MM.1S (cell line): ENCODE measurements around the gene LGALS14.
"Not testable (repeated sequence)": the region's sequence is repeated elsewhere in the genome, so short reads cannot be mapped to it uniquely, and the experiment has no call there.

Experiments used
- DNase-seq: peaks from one replicate; pipeline ENCODE4 v3.0.0-alpha.2; 2015
- H2AFZ ChIP-seq: fragments of 300-600 bp; sonication (generic); 2 replicates; pipeline ENCODE4 v1.6.0; 2016; ENCODE audit warnings: antibody characterized with exemption, low read length
- H3F3A ChIP-seq: fragments of 300-600 bp; sonication (generic); 2 replicates; pipeline ENCODE4 v1.6.1; 2016; ENCODE audit warnings: mild to moderate bottlenecking, antibody characterized with exemption, low read length, moderate library complexity, mixed read lengths; ENCODE audit not compliant: insufficient read depth
- H3K27ac ChIP-seq: fragments of 300-600 bp; sonication (generic); 2 replicates; pipeline ENCODE4 v1.5.1; 2016; ENCODE audit warnings: mild to moderate bottlenecking, low read length
- H3K27me3 ChIP-seq: fragments of 300-600 bp; sonication (generic); replicated peaks from 2 replicates; pipeline ENCODE4 v1.6.0; 2016; ENCODE audit warnings: low read length; ENCODE audit not compliant: insufficient read depth
- H3K36me3 ChIP-seq: fragments of 300-600 bp; sonication (generic); replicated peaks from 2 replicates; pipeline ENCODE4 v1.6.1; 2016; ENCODE audit warnings: mild to moderate bottlenecking, low read length, mixed read lengths; ENCODE audit not compliant: insufficient read depth
- H3K4me1 ChIP-seq: fragments of 300-600 bp; sonication (generic); 2 replicates; pipeline ENCODE4 v1.6.1; 2016; ENCODE audit warnings: low read length, mixed read lengths
- H3K4me2 ChIP-seq: fragments of 300-600 bp; sonication (generic); 2 replicates; pipeline ENCODE4 v1.6.0; 2016; ENCODE audit warnings: low read depth, low read length
- H3K4me3 ChIP-seq: fragments of 300-600 bp; sonication (generic); 2 replicates; pipeline ENCODE4 v1.5.1; 2016; ENCODE audit warnings: low read length, mixed read lengths
- H3K79me2 ChIP-seq: fragments of 300-600 bp; sonication (generic); 2 replicates; pipeline ENCODE4 v1.6.1; 2016; ENCODE audit warnings: mixed run types, low read length, mixed read lengths
- H3K9ac ChIP-seq: fragments of 300-600 bp; sonication (generic); 2 replicates; pipeline ENCODE4 v1.6.1; 2016; ENCODE audit warnings: low read length, mixed read lengths
- H3K9me2 ChIP-seq: fragments of 300-600 bp; sonication (generic); replicated peaks from 2 replicates; pipeline ENCODE4 v1.6.1; 2016; ENCODE audit warnings: mild to moderate bottlenecking, low read length, mixed read lengths; ENCODE audit not compliant: insufficient read depth
- H3K9me3 ChIP-seq: fragments of 300-600 bp; sonication (generic); replicated peaks from 2 replicates; pipeline ENCODE4 v1.6.1; 2016; ENCODE audit warnings: mild to moderate bottlenecking, low read length, mixed read lengths; ENCODE audit not compliant: insufficient read depth
- H4K20me1 ChIP-seq: fragments of 300-600 bp; sonication (generic); 2 replicates; pipeline ENCODE4 v1.6.1; 2016; ENCODE audit warnings: mild to moderate bottlenecking, low read length, moderate library complexity, mixed read lengths; ENCODE audit not compliant: insufficient read depth
- EZH2 ChIP-seq: fragments of 300-600 bp; sonication (generic); optimal IDR thresholded peaks from 2 replicates; pipeline ENCODE3; 2017; ENCODE audit warnings: low read depth, mild to moderate bottlenecking, antibody characterized with exemption, low read length, mixed read lengths
- EZH2phosphoT487 ChIP-seq: fragments of 300-600 bp; sonication (generic); IDR thresholded peaks from 2 replicates; pipeline ENCODE4 v1.6.1; 2018; ENCODE audit warnings: antibody characterized with exemption, low read length
- TF ChIP-seq, protein P1 (sequence below): fragments of 300-600 bp; sonication (generic); IDR thresholded peaks from 2 replicates; pipeline ENCODE4 v1.5.1; 2016; ENCODE audit warnings: antibody characterized with exemption, low read length, mixed read lengths

Gene LGALS14

DNA sequence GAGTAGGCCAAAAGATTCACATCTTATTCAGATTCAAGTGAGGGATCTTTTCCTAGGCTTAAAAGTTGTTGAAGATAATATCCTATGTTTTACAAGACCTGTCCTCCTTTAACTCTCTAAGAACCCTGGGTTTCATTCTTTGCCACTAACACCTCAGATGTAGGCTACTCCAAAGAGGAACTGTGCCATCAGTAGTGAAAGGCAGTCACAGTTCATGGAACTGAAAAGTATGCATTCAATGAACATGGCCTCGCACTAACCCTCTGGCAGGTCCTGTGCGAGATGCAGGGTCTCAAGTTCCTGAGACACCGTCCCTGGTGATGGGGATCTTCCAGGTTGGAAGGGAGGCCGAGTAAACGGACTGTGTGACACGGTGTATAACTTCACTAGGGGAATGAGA, 4.3 kb downstream of the LGALS14 start:
- H3K27ac ChIP-seq = no peak overlapping the region
- DNase-seq = no peak
- H3K9me2 ChIP-seq = no peaks in the 10 kb centered on the region
- no peak overlapping the region for H3K9ac ChIP-seq
- no peak overlapping the region for H3K4me3 ChIP-seq
- H3K36me3 ChIP-seq = no peaks in the 10 kb centered on the region
- H3K79me2 ChIP-seq = no peaks in the 10 kb centered on the region
- H4K20me1 ChIP-seq = no peaks in the 10 kb centered on the region
- H3K4me1 ChIP-seq = peaks cover 16% of the 10 kb centered on the region
- no peak overlapping the region for H2AFZ ChIP-seq
- H3K4me2 ChIP-seq = no peak overlapping the region
- no peaks in the 10 kb centered on the region for H3K9me3 ChIP-seq
- H3K27me3 ChIP-seq = no peaks in the 10 kb centered on the region
- peaks cover 6% of the 10 kb centered on the region for H3F3A ChIP-seq
- TF ChIP-seq, protein P1, sequence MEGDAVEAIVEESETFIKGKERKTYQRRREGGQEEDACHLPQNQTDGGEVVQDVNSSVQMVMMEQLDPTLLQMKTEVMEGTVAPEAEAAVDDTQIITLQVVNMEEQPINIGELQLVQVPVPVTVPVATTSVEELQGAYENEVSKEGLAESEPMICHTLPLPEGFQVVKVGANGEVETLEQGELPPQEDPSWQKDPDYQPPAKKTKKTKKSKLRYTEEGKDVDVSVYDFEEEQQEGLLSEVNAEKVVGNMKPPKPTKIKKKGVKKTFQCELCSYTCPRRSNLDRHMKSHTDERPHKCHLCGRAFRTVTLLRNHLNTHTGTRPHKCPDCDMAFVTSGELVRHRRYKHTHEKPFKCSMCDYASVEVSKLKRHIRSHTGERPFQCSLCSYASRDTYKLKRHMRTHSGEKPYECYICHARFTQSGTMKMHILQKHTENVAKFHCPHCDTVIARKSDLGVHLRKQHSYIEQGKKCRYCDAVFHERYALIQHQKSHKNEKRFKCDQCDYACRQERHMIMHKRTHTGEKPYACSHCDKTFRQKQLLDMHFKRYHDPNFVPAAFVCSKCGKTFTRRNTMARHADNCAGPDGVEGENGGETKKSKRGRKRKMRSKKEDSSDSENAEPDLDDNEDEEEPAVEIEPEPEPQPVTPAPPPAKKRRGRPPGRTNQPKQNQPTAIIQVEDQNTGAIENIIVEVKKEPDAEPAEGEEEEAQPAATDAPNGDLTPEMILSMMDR = no peak
- no peak for TF ChIP-seq EZH2phosphoT487
- no peak for TF ChIP-seq EZH2

- DNase-seq = no peak
- Histone ChIP-seq H3K27ac (no peak overlapping the region), H3K9me2 (no peaks in the 10 kb centered on the region), H3K36me3 (no peaks in the 10 kb centered on the region), H3F3A (peaks cover 5% of the 10 kb centered on the region), H3K9me3 (no peaks in the 10 kb centered on the region), H3K79me2 (no peaks in the 10 kb centered on the region), H3K4me3 (no peak overlapping the region), H3K27me3 (no peaks in the 10 kb centered on the region), H3K4me1 (peaks cover 10% of the 10 kb centered on the region), H4K20me1 (no peaks in the 10 kb centered on the region), H3K9ac (no peak overlapping the region), H3K4me2 (no peak overlapping the region), H2AFZ (no peak overlapping the region)
- no peak for TF ChIP-seq EZH2
- TF ChIP-seq EZH2phosphoT487 = no peak
- TF ChIP-seq, protein P1 = no peak
Measured at GRCh38 chr19:39709026-39709872, 5.0 kb downstream of the LGALS14 start.

DNA sequence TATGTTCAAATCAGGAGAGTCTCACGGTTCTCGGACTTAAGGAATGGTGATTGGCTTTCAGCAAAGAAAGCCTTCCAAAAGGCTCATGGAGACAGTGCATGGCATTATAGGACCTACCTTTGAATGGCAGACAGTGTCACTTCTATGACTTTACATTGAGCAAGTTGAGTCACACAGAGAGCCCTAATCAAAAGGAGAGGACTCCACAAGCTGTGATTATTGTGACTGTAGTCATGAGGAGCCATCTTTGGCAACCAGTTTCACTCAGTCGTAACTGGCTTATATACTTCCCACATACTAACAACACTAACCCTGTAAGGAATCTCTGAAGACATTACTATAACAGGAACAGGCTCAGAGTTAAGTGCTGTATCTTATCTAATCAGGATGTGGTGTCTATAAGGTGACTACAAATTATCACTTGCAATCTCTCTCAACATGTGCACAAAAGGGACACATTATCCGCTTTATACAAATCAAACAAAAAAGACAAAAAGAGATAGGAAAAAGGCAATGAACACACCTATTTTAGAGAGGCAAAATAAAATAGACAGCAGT, 6.1 kb downstream of the LGALS14 start:
- Histone ChIP-seq H3F3A (no peaks in the 10 kb centered on the region), H3K9me3 (no peaks in the 10 kb centered on the region), H4K20me1 (no peaks in the 10 kb centered on the region), H3K9me2 (no peaks in the 10 kb centered on the region), H3K4me2 (no peak overlapping the region), H3K27me3 (no peaks in the 10 kb centered on the region), H3K36me3 (no peaks in the 10 kb centered on the region), H3K27ac (no peak overlapping the region), H3K9ac (no peak overlapping the region), H2AFZ (no peak overlapping the region), H3K4me3 (no peak overlapping the region), H3K4me1 (no peaks in the 10 kb centered on the region), H3K79me2 (no peaks in the 10 kb centered on the region)
- TF ChIP-seq, protein P1 = no peak
- TF ChIP-seq EZH2phosphoT487 (no peak), EZH2 (no peak)
- DNase-seq = no peak

DNA sequence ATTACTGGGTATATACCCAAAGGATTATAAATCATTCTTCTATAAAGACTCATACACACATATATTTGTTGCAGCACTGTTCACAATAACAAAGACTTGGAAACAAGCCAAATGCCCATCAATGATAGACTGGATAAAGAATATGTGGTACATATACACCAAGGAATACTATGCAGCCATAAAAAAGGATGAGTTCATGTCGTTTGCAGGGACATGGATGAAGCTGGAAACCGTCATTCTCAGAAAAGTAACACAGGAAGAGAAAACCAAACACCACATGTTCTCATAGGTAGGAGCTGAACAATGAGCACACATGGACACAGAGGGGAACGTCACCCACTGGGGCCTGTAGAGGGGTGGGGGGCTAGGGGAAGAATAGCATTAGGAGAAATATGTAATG, 15.9 kb downstream of the LGALS14 start:
- H3K4me3 ChIP-seq, DNase-seq, H3K27me3 ChIP-seq, H3K9me3 ChIP-seq, H4K20me1 ChIP-seq, H3K9ac ChIP-seq, H3K36me3 ChIP-seq, H3K4me2 ChIP-seq, H3F3A ChIP-seq, H3K79me2 ChIP-seq, H2AFZ ChIP-seq, H3K9me2 ChIP-seq, H3K27ac ChIP-seq: not testable (repeated sequence)
- peaks cover 10% of the 10 kb centered on the region for H3K4me1 ChIP-seq
